Stomach (tissue), 9 donors: Measurements from ENCODE around the gene LRFN4. TPM values are rescaled to one million over a fixed set of nuclear protein-coding genes. Genes with fewer than 3 reads are reported as not detected.
A peak's percentile ranks its signal among the peaks of the same experiment; 100 is the strongest.

Source experiments
- DNase-seq, 2 donors: peaks; one replicate each; pipeline versions ENCODE4 v3.0.0 to v3.0.0-alpha.2; 2013 to 2019
- H3K27ac ChIP-seq, 5 donors: fragments of 200-600 bp in 4 of 5; sonication (generic) in 4 of 5; one replicate each; pipeline ENCODE4 v1.5.1; 2013 to 2019; ENCODE audit warnings: mild to moderate bottlenecking in 1 of 5, moderate library complexity in 1 of 5
- H3K27me3 ChIP-seq, 3 donors: fragments of 200-600 bp; sonication (generic); one replicate each; pipeline ENCODE4 v1.5.1; 2017 to 2019; ENCODE audit warnings: mixed run types in 1 of 3
- H3K36me3 ChIP-seq, 4 donors: fragments of 200-600 bp; sonication (generic); 1 replicate in 3 of 4; 2 replicates in 1 of 4; pipeline ENCODE4 v1.5.1; 2016 to 2019
- H3K4me1 ChIP-seq, 4 donors: fragments of 200-600 bp; sonication (generic); one replicate each; pipeline ENCODE4 v1.5.1; 2016 to 2019
- H3K4me3 ChIP-seq, 4 donors: fragments of 200-600 bp; sonication (generic) in 3 of 4; one replicate each; pipeline ENCODE4 v1.5.1; 2016 to 2019; ENCODE audit warnings: mild to moderate bottlenecking in 1 of 4
- H3K9me3 ChIP-seq, 4 donors: fragments of 200-600 bp; sonication (generic); one replicate each; pipeline ENCODE4 v1.5.1; 2016 to 2019
- CTCF ChIP-seq, 7 experiments: fragments of 450-650 bp in 4 of 7; fragments of 200-600 bp in 3 of 7; sonication (generic) in 3 of 7; IDR thresholded peaks; one replicate each; pipeline ENCODE4 v1.5.1; 2016 to 2019; ENCODE audit warnings: antibody characterized with exemption in 7 of 7, control low read depth in 2 of 7, mild to moderate bottlenecking in 1 of 7
- EP300 ChIP-seq: sonication (generic); formaldehyde crosslinking; IDR thresholded peaks from one replicate; pipeline ENCODE4 v1.6.1; 2017; ENCODE audit warnings: antibody characterized with exemption
- POLR2A ChIP-seq, 4 donors: fragments of 450-650 bp; IDR thresholded peaks; one replicate each; pipeline ENCODE4 v1.6.1; 2016; ENCODE audit warnings: antibody characterized with exemption in 4 of 4, control low read depth in 2 of 4, mild to moderate bottlenecking in 1 of 4, moderate library complexity in 1 of 4
- POLR2AphosphoS5 ChIP-seq, 3 donors: sonication (generic); formaldehyde crosslinking; IDR thresholded peaks; one replicate each; pipeline ENCODE4 v1.6.1; 2016; ENCODE audit warnings: antibody characterized with exemption in 3 of 3
- WGBS, 5 donors: extraction: QIAGEN DNeasy Blood & Tissue Kit in 3 of 5; methylation state at CpG; one replicate each; pipeline versions ENCODE4 v1.1.5 to v1.1.7; 2013 to 2018; 5-methylcytosine and 5-hydroxymethylcytosine counted together
- intact Hi-C: fragments of 100-400 bp; cut with DNase I; formaldehyde crosslinking; loops from one replicate; pipeline ENCODE4 v1.15.1; 2023; ENCODE audit warnings: low total_unique reads
- polyA plus RNA-seq, 3 donors: library from polyadenylated mRNA; stranded (reverse); fragments of 200-250 nt; gene quantifications; one replicate each; pipeline ENCODE4 v1.2.3, GENCODE V29; 2013
- total RNA-seq, 5 donors: library from RNA; depleted of rRNA; stranded (reverse); fragments of >200 nt; gene quantifications; one replicate each; pipeline versions ENCODE4 v1.1.0 to v1.2.3, GENCODE V29; 2014 to 2016
- donor health status: healthy with polysubstance abuse.
- donor health status: Bipolar disorder and iron deficiency.
- donor health status: healthy.

Gene LRFN4
- total and polyA plus RNA-seq, 8 donors: 2.1 to 37.9 (median 12.7) TPM

- Histone ChIP-seq H3K4me1 (peaks cover 0 to 14% (median 0%) of the 10 kb centered on the region in 4 donors), H3K27me3 (no peaks in the 10 kb centered on the region), H3K27ac (no peak overlapping the region), H3K4me3 (no peak overlapping the region), H3K36me3 (no peaks in the 10 kb centered on the region), H3K9me3 (no peaks in the 10 kb centered on the region)
- no peak for DNase-seq
- intact Hi-C loops: no loop called here
- WGBS, 5 donors: 47 to 76% (median 66%) methylated on average over 6 of the region's 6 CpGs
- TF ChIP-seq POLR2A (IDR thresholded peaks at IDR 0.05): no peak
- TF ChIP-seq POLR2AphosphoS5 (IDR thresholded peaks at IDR 0.05): no peak
- TF ChIP-seq CTCF (IDR thresholded peaks at IDR 0.05): no peak
- no peak for TF ChIP-seq EP300
These were observed 36.0 kb downstream of the LRFN4 start for GRCh38 chr11:66892911-66893310.

- Histone ChIP-seq H3K4me3 (no peak overlapping the region), H3K27me3 (no peaks in the 10 kb centered on the region), H3K36me3 (no peaks in the 10 kb centered on the region), H3K27ac (no peak overlapping the region), H3K4me1 (peaks cover 0 to 14% (median 0%) of the 10 kb centered on the region in 4 donors), H3K9me3 (no peaks in the 10 kb centered on the region)
- DNase-seq: no peak
- 65 to 91% (median 83%) methylated on average over 2 of the region's 2 CpGs for WGBS, 5 donors
- intact Hi-C loops: no loop called here
- no peak for TF ChIP-seq EP300
- TF ChIP-seq POLR2AphosphoS5 (IDR thresholded peaks at IDR 0.05): no peak
- no peak for TF ChIP-seq POLR2A (IDR thresholded peaks at IDR 0.05)
- TF ChIP-seq CTCF (IDR thresholded peaks at IDR 0.05): no peak
These were observed 37.3 kb downstream of the LRFN4 start for GRCh38 chr11:66894141-66894540.

- Histone ChIP-seq H3K9me3 (no peaks in the 10 kb centered on the region), H3K27me3 (no peaks in the 10 kb centered on the region), H3K4me3 (no peak overlapping the region), H3K27ac (peak overlapping the region in 3 of 5 donors; percentile 28 to 46 (median 35)), H3K36me3 (no peaks in the 10 kb centered on the region), H3K4me1 (peaks cover 5 to 29% (median 15%) of the 10 kb centered on the region in 4 donors)
- intact Hi-C loops: no loop called here
- TF ChIP-seq EP300 (no peak), CTCF (IDR thresholded peaks at IDR 0.05) (no peak), POLR2AphosphoS5 (IDR thresholded peaks at IDR 0.05) (peak in 1 of 3 donors; percentile 39), POLR2A (IDR thresholded peaks at IDR 0.05) (no peak)
- DNase-seq: no peak
- WGBS, 5 donors: 55 to 75% (median 59%) methylated on average over 7 of the region's 7 CpGs
These were observed 45.1 kb downstream of the LRFN4 start for GRCh38 chr11:66901964-66902390.

GRCh38 chr11:66902486-66903177 lies 45.8 kb downstream of the LRFN4 start:
- intact Hi-C loops: no loop called here
- Histone ChIP-seq H3K27me3 (no peaks in the 10 kb centered on the region), H3K4me1 (peaks cover 5 to 34% (median 18%) of the 10 kb centered on the region in 4 donors), H3K27ac (peak overlapping the region in 3 of 5 donors; percentile 28 to 46 (median 35)), H3K4me3 (no peak overlapping the region), H3K9me3 (no peaks in the 10 kb centered on the region), H3K36me3 (no peaks in the 10 kb centered on the region)
- TF ChIP-seq POLR2A (IDR thresholded peaks at IDR 0.05) (no peak), EP300 (no peak), CTCF (IDR thresholded peaks at IDR 0.05) (no peak)
- WGBS, 5 donors: 84 to 92% (median 89%) methylated on average over 14 to 15 of the region's 15 CpGs
- DNase-seq: no peak
